Hematopoietic multipotent progenitor cell treated with erythropoietin and hydrocortisone succinate and interleukin-3 and kit ligand, for 17 days (in vitro differentiated cells): Measurements from ENCODE around the gene HMGCS2.

Source experiments
- DNase-seq: peaks from one replicate; pipeline ENCODE4 v3.0.0-alpha.2; 2015; ENCODE audit warnings: low spot score

HMGCS2 gene

DNA sequence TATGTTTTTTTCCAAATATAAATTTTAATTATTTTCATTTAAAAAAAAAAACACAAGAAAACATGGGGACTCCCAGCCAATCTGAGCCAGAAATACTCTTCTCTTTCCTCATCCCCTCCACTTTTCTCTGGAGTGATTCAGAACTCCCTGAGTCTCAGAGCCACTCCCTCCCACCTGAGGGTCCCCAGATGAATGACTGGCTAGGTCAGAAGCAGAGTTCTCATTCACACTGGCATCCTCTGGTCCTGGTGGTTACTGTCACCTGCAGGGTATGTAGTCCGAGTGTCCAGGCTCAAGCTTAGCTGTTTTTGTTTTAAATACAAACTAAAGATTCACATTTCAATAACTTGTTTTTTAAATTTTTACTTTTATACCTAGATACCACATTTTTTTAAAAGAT, 6.3 kb downstream of the HMGCS2 start:
- no peak for DNase-seq

DNA sequence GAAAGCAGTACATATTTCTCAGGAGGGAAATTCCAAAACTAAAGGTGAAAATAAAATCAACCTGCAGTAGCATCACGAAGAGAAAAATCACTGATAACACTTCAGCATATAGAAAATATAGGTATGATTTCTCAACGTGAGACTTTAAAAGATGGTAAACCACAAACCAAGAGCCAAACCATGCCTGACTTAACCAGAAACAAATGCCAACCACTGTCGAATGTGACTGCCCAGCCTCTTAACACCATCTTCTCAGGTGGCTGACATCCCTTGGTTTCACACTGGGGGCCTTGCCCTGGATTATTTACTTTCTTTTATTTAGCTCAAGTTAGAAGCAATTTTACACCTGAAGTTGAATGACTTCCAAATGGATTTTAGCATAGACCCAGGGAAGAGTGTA, 10.1 kb downstream of the HMGCS2 start:
- DNase-seq = no peak

DNA sequence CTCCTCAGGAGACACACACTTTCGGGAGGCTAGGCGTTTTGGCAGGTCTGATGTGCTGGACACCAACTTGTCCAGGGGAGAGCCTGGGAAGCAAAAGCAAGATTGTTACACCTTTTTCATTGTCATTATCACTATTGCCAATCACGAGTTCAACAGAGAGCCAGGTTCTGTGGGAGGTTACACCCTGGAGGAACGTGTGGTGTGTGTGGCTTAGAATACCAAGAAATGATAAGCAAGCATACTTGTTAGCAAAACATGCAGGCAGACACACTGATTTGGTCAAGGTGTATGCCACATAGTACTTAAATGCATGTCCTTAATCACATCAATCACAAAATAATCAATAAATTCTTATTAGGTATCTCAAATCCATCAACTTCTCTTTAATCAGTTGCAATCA, 16.1 kb downstream of the HMGCS2 start:
- no peak for DNase-seq

DNA sequence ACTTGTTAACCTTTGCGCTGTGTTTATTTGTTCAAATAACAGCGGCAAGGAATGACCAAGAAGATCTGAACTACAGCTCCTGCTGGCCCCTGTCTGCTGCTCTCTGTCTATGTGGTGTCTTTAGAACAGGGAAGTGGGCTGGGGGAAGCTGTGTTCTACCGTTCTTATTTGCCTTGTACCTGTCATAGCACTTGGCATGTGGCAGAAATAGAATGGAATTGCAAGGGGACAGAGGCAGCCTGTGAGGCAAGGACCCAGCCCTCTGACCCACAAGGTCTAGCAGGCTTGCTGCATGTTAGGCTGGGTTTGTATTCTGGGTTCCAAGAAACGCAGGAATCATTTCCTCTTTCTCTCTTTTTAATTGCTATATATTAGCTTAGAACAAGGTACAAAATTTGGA, 20.7 kb downstream of the HMGCS2 start:
- DNase-seq = no peak

DNA sequence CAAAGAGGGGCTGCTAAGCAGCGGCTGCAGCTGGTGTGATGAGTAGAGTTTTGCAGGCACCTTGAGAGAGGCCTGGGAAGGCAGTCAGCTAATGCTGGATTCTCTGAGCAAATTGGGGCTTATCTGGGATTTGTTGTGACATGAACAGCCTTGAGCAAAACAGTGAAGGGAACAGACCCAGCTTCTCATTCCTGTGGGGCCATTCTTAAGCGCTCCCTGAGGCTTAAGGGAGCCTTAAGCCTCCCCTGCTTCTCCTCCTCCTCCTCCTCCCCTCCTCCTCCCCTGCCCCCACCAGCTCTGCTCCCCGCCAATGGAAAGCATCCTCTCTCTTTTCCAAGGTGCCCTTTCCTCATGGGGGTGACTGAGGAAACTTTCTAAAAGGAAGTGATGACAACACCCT, 21.3 kb downstream of the HMGCS2 start:
- DNase-seq = no peak

DNA sequence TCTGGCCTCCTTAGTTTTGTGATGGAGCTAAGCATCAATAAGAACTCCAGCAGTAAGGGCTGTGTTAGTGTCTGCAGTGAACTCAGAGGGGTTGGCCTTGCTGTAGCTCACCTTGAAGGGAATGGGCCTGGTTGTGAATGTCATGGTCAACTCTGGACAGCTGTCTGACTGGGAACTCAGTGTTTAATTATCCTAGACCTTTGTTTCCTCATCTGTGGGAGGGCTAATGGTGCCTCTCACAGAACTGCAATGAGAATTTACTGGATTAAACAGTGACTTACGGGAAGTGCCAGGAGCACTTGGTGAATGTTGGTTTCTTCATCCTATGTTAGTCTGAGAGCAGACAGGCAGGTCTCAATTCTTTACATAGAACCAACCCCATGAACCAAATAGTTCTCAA, 23.7 kb downstream of the HMGCS2 start:
- no peak for DNase-seq

DNA sequence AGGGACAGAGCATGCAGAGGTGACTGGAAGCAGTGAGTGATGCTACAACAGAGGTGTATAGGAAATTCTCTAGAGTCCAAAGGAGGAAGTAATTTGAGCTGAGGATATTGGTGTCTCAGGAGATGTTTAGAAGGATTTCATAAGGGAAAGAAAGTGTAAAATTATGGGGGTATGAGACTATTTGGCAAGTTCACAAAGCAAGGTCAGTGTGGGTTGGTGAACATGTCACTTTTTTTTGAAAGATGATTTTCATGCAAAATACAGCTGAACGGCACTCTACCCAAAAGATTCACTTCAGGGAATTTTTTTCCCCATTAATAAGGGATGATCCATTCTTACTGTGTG, 24.1 kb downstream of the HMGCS2 start:
- DNase-seq = no peak

DNA sequence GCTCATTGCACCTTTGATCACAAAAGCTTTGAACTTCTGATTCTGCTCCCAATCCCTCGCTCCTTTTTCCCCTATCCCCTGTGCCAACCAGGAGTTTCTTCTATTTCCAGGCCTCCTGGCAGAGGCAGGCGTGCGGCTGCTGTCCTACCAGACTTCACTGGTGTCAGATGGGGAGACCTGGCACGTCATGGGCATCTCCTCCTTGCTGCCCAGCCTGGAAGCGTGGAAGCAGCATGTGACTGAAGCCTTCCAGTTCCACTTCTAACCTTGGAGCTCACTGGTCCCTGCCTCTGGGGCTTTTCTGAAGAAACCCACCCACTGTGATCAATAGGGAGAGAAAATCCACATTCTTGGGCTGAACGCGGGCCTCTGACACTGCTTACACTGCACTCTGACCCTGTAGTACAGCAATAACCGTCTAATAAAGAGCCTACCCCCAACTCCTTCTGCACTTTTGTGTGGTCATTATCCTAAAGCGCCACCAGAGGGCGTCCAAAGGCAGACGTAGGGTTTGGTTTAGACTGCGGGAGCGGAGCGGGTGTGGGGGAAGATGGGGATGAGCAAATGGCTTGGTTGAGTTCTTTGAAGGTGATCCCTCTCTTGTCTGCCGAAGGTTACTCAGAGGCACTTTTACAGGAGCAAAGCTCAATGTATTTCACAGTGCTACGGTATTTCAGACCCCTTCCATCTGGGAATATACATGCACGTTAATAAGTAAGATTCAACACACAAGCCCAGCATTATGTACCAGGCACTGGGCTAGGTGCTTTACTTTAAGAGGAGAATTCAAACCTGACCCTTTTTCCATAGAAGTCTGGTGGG, 24.7 kb downstream of the HMGCS2 start:
- DNase-seq = peak; percentile 45

DNA sequence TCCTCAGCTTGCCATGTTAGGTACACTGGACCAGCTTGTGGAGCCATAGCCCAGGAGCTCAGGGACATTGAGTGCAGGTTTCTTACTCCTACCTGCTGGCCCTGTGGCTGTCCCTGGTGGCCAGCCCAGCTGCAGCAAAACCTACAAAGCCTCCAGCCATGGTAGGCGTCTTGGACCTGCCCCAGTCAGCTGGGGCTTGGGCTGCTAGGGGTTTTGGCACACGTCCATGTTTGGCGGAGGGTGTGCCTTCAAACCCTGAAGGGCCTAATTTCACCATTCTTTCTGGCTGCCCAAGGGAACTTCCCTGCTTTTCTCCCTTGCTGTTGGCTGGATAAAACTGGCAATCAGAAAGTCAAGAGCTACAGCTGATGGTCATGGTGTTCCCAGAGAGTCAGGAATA, 25.4 kb downstream of the HMGCS2 start:
- DNase-seq = no peak

DNA sequence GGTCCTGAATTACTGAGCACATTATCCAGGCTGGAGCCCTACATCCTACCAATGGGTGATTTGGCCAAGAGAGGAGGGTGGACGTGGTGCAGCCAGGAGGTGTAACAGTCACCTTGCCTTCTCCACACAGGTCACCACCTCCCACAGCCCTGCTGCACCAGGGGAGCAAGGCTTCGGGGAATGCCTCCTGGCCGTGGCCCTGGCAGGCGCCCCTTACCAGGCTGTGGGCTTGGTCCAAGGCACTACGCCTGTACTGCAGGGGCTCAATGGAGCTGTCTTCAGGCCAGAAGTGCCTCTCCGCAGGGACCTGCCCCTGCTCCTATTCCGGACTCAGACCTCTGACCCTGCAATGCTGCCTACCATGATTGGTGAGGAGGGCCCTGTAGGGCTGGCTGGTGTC, 26.0 kb downstream of the HMGCS2 start:
- no peak for DNase-seq

DNA sequence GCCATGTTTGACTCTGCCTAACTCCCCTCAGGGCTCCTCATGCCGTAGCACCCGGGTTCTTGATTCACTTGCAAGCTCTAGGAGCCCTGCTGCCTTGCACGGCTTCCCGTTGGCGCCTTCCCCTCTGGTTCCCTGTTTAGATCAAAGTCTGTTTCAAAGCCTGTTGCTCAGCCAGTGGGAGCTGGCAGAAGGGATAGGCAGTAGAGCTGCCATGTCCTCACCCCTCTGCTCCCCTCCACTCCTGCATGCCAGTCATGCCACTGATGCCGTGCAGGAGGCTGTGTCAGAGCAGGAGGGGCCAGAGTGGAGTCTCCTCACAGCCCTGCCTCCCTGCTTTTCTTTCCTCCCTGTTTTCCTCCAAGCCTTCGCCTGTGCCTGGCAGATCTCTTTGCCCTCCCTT, 26.5 kb downstream of the HMGCS2 start:
- no peak for DNase-seq

DNA sequence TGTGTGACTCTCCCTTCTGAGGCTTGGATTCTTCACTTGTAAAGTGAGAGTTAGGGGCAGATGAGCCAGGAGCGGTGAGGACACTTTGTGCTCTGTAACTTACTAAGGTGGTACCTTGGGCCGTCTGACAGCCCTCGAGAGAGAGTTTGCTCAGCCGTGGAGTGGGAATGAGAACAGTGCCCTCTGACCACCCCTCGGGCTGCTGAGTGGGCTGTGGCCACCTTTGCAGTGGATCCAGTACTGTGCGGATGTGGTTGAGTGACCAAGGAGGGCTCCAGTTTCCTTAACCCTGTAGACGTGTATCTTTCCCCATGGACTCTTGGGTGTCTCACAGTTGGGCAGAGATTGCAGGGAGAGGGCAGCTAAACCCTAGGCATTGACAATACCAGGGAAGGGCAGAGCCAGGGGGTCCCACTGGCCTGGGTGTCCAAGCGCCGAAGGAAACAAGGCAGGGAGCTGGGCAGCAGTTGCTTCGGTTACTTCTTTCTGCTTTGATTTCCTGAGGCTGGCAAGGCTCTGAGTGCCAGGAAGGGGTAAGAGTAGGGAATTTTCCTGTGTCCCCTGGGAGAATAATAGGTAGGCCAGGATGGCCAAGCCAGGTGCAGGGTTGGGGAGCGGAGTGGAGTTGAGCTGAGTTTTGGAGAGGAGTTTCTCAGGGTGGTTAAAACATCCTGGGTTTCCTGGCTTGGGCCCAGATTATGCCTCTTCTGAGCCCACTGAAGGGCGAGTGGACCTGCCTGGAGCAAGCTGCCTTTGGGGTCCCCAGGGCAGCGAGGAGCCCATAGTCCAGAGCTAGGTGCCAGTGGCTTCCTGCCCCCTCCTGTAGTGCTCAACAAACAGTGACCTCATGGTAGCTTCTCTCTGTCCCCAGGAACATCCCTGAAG, 27.6 kb downstream of the HMGCS2 start:
- DNase-seq = no peak

DNA sequence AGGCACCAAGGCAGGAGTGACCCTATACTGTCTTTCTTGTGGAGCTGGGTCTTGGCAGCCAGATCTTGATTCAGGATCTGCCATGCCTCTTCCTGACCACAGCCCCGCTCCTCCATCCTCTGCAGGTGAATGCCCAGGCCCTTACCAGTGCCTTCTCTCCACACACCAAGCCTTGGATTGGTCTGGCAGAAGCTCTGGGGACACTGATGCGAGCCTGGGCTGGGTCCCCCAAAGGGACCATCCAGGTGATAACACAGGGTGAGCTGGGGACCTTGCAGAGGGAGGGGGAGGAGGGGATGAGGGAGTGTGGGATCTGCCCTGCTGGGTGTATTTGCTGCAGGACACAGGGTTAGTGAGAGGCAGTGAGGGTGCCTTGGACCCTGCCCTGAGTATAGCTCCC, 28.4 kb downstream of the HMGCS2 start:
- DNase-seq = no peak

DNA sequence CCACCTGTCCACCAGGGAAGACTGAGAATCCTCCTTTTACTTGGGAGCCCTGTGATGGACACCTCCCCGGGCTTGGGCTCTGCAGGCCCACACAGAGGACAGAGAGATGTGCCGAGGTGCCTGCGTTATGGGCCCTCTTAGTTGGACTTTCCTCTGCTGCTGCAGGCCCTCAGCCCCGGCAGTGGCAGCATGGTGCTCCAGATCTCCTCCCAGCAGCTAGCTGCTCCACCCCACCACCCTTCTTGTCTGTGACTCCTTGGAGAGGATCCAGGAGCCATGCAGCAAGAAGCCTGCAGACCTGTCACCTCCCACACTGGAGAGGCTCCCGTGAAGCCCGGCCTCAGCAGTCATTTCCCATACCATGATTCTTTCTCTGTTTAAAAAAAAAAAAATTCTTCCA, 29.6 kb downstream of the HMGCS2 start:
- no peak for DNase-seq

DNA sequence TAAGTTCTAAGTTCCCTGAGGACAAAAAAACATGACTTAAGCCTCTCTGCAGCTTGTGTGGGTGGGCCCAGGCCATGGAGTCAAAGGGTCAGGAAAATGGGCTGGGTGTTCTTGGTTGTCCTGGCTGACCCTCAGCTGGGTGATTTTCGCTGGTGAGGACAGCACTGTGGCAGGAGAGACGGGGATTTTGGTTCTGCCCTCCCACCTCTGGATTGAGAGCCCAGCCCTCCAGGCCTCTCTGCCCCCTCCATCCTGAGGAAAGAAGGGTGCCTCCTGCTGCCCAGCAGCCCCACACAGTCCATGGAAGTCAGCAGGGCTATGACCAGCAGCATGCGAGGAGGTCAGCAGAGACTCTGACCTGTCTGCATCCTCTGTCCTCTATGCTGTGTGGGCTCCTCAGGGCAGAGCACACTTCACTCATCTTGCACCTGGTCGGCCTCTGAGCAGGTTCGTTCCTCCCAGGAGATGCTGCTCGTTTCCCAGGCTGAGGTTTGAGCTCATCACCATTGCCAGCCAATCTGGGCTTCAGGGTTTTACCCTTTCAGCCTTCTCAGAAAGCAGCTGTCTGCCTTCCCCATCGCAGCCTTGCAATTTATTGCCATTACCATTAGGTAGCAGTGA, 30.5 kb downstream of the HMGCS2 start:
- no peak for DNase-seq

DNA sequence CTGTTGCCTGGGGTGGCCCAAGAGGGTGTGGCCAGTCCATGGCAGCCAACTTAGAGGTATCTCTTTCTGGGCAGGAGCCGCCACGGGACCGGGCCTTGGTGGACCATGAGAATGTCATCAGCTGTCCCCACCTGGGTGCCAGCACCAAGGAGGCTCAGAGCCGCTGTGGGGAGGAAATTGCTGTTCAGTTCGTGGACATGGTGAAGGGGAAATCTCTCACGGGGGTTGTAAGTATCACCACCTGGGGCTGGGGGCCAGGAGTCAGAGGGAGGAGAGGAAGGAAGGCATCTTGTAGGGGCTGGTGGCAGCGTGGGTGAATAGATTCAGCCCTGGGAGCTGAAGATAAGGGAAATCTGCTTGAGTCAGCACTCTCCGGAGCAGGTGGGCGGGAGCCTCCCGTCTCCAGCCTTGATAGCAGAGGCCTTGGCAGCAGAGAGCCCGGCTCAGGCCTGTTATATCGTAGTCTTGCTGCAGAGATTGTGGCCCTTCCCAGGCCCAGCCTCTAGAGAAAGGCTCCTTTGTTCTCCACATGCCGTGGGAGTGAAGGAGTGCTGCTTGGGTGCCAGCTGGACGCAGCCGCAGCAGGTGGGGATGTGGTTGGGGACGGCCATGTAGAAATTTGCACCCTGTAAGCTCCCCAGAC, 31.5 kb downstream of the HMGCS2 start:
- no peak for DNase-seq

DNA sequence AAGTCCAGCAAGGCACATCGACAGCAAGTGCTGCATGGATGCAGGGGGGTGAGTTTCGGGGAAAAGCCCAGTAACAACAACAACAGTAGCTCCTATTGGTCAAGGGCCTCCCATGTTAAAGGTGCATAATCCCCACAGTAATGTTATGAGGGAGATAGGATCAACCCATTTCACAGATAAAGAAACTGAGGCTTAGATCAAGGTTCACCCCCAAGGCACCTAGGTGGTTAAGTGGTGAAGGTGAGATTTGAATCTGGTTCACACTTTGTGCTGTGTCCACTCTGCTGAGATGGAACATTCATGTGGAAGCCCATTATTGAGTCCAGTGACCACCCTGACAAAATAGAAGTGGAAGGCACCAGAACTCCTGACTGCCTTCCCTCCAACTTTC, 32.1 kb downstream of the HMGCS2 start:
- DNase-seq = no peak

DNA sequence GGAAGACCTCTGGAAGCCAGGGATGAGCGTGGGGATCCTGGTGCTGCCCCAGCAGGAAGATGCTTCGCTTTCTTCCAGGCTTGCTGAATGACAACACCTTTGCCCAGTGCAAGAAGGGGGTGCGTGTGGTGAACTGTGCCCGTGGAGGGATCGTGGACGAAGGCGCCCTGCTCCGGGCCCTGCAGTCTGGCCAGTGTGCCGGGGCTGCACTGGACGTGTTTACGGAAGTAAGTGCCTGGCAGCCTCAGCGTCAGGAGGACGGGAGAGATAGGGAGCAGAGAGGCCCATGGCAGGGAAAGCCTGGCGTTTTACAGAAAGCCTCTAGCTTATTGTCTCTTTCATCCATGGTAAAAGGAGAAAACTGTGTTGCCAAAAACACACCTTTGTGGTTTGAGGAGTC, 33.5 kb downstream of the HMGCS2 start:
- DNase-seq = no peak

DNA sequence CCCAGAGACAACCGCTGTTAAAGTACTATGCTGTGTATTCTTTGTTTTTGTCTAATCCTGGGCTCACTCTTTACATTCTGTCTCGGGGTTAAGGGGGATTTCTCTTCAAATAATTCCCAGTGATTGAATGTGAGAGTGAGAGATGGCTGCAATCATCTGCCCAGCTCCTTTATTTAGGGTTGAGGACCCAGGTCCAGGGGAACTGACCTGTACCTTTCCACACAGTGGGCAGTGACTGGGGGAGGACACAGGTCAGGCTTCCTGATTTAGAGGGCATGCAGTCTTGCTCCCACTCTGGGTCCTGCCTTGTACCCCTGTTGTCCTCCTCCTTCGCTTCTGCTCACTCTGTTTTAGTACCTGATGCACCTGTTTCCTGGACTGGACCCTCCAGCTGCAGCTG, 35.0 kb downstream of the HMGCS2 start:
- DNase-seq = no peak

DNA sequence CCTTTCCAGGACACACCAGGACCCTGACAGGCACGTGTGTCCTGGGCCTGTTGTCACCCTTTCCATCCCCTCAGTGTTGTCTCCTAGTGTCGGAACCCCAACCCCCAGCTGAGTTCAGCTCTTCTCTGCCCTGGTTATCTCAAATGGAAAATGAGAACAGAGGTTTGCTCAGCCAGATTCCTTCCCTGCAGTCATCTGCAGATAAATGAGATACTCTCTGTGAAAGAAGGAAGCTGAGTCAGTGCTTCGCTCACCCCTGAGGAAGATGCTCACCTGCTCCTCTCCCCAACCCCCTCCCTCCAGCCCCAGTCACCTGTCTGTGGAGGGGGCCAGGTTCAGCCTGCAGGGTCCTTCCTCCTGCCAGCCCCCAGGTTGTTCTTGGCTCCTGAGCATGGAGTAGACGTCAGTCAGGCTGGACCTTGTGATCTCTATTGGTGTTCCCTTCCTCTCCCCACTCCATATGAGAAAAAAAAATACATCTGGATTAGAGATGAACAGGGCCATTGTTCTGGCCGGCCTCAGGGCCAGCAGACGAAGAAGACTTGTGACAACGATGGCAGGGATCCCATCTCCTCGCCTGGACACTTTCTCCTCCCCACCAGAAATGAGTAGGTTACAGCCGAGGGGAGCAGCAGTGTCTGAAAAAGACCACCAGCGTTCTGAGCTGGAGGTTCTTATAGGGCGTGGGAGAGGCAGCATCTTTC, 36.1 kb downstream of the HMGCS2 start:
- DNase-seq = no peak

DNA sequence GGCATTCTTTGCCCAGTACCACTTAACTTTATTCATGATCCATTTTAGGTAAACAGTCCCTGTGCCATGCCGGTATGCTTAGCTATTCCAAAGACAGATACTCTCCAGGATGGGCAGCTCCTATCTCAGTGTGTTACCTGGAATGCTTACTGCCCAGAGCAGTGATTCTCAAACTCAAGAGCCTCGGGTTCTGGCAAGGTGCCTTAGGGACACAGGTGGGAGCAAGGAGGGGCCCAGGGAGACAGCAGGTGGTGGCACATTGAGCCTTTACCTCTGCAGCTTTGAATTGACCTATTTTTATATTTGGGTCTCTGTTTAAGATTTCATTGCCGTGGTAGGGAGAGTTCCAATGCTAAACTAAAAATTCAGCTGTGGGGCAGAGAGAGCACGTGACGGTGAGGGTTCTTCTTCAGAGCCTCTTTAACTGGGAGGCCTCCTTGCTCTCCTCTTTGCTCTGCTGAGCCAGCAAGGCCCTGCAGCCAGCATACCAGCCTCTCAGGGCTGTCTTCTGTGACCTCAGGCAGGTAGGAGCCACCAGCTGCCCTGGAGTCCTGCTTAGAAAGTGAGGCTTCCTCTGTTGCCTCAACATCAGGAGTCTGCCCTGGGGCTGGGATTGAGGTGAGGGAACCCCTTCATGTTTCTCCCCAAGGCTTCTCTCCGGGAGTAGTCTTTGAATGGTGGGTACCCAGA, 36.8 kb downstream of the HMGCS2 start:
- DNase-seq = no peak
